NCI-H2107 (cell line): ENCODE data around the gene SLC24A3.

ENCODE experiments used
- DNase-seq: peaks from one replicate; lab custom pipeline; 2025; lab: John Stamatoyannopoulos, UW

SLC24A3 gene

DNA sequence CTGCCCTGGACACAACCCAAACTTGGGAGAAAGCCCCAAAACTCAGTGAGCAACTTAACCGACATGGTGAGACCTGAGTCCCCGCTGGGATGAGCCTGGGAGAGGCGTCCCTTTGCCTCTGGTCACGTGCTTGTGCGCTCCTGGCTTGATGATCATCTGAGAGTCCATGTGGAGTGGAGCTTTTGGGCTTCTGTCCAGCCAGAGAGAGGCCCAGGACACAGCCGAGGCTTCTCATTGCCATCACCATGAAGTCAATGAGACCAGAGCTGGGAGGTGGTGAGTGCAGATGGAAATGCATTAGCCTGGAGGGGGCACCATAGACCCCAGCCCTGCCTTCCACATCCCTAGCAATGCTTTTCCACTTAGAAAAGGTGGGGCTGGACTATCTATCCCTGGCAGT lies 250.0 kb downstream of the SLC24A3 start:
- DNase-seq: no peak

DNA sequence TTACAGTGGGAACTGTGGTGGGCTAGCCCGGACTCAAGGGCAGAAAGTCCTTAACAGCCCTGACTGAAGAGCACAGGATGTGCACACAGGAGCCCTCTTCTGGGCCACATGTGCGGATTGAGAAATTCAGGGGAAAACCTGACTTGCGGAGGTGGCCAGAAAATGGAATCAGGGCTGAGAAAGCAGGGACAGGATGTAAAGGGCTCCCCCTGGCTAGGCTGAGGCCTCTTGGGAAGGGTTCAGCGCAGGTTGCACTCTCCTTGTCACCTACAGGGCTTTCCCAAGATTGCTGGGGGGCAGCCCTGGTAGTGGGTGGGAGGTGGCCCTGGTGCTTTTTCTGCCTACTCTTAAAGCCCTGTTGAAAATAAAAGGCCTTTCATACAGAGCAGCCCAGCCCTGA lies 251.2 kb downstream of the SLC24A3 start:
- DNase-seq: no peak

- no peak for DNase-seq
Measured at GRCh38 chr20:19465536-19465935, 253.1 kb downstream of the SLC24A3 start.

DNA sequence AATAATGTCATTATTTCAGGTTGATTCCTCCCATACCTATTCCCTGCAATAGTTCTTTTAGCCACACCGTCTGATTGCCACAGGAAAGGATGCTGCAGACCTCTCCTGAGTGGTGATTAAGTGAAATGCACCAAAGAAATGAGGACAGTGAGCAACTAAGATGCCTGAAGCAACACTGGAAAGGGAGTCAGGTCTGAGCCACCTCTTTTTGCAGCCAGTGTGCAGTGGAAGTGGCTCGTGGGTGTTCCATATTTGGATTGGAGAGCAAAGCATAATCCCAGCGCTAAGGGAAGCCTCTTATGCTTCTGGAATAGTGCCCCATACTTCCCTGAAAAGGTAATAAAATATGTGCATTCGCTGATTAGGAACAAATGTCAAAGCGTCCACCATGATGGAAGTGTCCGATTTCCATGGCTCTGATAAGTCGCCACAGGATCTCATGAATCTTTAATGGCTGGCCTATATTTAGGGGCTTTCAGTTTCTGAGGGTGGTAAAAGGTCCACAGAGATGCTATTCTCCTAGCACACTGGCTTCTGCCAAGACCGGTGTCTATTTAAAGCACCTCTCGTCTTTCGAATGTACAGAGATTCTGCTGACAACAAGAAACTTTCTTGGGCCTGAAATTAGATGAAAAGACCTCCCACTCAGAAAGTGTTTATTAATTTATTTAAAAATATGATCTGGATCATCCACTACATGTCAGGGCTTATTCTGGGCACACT lies 253.9 kb downstream of the SLC24A3 start:
- DNase-seq: no peak

- no peak for DNase-seq
Measured at GRCh38 chr20:19473216-19473921, 260.9 kb downstream of the SLC24A3 start.

DNA sequence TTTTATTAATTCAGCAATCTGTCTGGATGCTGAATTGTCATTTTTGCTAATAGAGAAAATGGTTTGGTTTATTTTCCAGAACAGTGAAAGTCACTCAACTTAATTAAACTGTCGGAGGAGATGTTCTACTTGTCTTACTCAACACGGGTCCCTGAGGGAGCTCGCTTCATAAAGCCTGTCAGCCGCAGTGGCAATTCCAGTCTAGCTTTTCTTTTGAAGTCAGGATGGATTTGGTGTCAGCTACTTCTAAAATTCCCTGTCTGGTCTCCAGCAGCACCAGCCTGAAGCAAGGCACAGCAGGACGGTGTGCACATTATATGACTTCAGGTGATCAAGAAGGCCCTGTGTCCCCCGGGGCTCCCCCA lies 261.5 kb downstream of the SLC24A3 start:
- DNase-seq: no peak

DNA sequence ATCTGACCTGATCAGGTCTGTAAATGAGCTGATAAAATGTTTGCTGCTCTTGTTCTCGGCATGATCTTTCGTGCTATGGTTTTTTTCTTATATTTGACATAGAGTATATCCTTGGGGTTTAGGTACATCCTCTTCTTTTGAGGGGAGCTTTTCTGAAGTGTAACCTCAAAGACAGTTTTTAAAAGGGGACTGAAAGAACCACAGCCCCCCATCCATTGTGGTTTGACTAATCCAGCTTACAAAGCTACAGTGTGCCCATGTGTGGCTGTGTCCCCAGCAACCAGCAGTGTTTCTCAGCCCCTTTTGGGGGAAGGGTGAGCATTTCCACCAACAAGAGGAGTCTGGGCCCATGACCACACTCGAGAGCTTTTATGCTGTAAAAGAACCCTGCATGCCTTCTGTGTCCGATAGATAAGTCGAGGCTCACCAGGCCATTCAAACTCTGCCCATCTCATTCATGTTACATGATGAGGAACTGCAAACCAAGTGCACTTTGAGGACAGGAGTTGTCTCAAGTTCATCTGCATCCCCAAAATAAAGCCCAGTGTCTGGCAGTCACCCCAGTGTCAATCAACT lies 266.0 kb downstream of the SLC24A3 start:
- DNase-seq: no peak

DNA sequence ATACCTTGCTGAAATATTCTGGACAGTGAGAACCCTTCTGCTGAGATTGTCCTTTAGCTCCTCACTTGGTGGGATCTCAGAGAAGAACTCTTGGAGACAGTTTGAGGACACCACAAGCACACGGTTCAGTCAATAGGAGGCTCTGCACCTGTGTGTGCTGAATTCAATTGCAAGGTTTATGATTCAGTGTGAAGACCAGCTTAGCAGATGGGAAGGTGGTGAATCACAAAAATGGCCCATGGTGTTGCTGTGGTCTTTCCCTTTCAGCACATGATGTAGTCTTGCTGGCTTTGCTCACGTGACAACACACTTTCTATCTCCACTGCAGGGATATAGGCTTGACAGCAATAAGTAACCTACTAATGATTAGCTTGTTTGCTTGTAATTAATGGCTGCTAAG lies 270.3 kb downstream of the SLC24A3 start:
- no peak for DNase-seq

GRCh38 chr20:19483309-19483708 lies 270.9 kb downstream of the SLC24A3 start:
- DNase-seq: no peak

DNA sequence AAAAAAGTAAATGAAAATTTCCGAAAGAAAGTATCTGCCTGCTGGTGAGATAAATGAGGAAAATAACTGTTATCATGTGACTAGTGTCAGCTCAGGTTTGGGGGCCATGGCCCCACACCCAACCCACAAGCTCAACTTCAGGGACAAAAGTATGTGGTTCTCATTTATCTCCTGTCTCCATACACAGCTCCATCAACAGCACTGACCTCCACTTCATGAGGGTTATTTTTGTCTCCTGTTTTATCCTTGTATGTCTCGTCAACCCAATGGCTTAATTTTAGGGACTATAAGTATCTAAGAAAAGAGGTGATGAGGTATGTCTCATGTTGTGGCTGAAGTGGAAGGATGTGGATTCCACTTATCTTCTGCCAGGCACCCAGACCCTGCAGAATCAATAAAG lies 274.0 kb downstream of the SLC24A3 start:
- DNase-seq: no peak

DNA sequence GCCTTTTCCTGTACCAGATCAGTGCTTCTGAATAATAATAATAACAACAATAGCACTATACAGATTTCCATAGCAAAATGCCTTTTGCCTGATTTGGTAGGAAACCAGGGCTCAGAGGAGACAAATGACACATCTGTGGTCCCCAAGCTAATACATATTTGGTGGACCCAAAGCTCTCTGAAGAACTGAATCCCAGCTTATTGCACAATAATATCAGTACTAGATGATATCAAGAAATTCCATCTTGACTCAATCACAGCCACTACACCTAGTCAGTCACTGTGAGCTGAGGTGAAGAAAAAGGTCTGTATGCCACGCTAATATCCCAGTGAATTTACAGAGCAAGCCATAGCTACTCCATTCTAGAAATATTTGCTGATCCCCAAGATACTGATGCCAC lies 275.0 kb downstream of the SLC24A3 start:
- DNase-seq: no peak

DNA sequence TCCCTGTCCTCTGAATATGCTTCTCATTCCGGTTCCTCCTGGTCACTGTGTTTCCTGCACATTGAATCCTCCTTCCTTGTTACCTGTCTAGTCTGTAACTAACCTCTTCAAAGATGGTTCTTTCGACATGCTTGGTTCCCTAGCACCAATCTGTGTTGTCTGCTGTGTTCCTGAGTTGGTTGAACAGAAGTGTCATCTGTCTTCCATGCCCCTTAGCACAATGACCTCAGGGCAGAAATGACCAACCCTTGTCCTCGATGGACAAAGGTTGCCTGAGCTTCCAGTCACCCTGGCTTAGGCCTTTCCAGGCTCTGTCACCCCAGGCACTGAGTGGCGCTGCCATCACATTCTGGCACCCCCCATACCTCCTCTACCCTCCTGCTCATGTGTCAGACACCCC lies 278.8 kb downstream of the SLC24A3 start:
- no peak for DNase-seq

DNA sequence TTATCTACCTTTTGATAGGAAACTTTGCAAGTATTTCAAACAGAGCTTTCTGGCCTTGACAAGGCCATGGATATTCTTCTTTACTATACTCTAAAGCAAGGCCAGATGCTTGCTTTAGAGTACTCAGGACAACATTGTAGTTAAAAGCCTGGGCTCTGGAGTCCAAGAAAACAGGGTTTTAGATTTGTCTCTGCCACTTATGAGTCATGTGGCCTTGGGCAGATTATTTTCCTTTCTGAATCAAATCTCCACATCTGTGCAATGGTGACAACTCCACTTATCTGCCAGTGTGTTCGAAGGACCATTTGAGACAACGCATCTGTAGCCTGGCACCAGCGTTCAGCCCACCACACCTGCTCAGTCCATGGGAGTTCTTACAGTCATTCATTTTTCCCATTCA lies 279.7 kb downstream of the SLC24A3 start:
- no peak for DNase-seq

- DNase-seq: no peak
Measured at GRCh38 chr20:19492687-19493336, 280.4 kb downstream of the SLC24A3 start.

- no peak for DNase-seq
Measured at GRCh38 chr20:19493794-19494495, 281.5 kb downstream of the SLC24A3 start.

DNA sequence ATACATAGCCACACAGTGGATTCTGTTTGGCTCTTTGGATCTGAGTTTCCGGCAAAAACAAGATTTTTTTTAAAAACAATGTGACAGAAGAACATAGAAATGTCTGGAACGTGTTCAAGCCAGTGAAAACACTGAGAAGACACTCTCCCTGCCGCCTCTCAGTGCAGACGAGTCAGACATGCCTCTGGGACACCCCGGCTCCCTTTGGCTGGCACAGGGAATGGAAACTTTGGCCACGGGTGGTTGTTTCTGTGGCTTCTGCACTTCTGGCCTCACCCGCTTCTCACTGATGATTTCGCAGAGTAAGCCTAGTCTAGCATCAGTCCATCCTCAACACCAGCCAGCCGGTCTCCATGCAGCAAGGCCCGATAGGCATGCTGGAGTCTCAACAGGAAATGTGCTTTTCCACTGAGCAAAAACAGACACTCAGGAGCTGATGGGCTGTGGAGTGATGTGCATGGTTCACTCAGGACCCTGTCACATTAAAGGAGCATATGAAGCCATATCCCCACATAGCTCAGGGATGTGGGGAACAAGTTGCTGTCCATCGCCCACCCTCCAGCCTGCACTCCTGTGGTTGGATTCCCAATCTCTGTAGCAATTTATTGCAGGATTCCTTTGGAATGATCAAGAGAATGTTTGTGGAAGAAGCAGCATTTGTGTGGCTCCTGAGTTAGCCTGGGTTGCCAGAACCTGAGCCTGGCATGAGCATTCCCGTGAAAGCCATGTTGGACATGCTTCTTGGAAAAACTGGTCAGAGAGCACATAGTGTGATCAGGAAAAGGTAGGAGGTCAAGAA lies 283.7 kb downstream of the SLC24A3 start:
- no peak for DNase-seq

DNA sequence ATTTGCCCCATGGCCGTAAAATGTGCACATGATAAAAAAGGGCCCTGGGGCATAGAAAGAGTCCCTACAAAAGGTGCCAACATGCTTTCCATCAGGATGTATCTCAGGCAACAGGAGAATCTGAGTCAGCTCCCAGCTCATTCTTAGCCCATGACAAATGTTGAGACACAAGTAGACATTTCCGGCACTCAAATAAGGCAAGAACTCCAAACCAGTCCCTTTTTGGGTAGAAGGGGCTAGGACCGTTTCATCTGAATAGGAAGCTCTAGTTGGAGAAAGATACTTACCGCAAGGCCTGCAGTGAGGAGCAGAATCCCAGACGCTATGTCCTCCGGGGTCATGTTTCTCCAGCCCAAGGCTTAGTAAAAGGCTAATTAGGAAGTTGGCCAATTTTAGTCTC lies 284.6 kb downstream of the SLC24A3 start:
- no peak for DNase-seq

- DNase-seq: no peak
Measured at GRCh38 chr20:19498756-19499155, 286.3 kb downstream of the SLC24A3 start.

DNA sequence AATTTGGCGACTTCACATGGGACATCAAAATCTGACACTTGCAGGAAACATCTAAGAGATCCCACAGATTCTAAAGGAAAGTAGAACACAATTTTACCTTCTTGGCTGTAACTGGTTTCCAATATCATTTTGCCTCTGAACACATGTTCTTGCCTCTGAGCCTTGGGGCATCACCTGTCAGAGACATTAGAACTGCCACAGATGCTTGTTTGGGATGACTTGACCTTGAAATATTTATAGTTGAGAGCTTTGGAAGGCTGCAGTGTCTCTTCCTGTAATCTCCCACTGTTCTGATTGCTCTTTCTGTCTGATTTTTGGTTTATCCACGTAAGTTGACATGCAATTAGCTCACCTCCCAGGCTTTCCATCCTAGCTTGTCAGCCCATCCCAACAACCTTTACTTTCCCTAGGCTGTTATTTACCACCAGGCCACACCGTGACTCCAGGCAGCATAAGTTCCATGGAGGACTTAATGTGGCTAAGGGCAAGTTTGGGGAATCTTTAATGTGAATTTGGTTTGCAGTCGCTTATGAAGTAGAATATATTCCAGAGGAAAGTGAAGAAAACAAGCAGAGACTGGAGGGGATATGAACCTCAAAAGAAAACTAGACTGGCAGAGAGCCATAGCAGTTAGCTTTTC lies 289.2 kb downstream of the SLC24A3 start:
- DNase-seq: no peak

DNA sequence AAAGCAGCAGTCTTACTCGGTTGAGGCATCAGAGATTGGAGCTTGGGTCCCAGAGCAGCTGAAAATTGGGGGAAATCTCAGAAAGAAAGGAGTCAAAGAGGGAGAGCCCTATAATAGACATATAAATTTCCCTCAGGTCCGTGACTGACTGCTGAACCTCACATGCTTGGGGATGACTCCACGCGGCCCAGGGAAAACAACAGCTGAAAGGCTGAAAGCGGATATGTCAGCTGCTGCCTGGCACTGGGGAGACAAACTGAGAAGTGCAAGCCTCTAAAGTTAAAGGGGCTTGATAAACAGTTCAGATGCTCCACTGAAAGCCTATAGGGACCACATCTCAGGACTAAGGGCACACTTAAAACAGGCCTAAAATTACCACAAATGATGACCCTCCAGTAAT lies 289.7 kb downstream of the SLC24A3 start:
- no peak for DNase-seq

DNA sequence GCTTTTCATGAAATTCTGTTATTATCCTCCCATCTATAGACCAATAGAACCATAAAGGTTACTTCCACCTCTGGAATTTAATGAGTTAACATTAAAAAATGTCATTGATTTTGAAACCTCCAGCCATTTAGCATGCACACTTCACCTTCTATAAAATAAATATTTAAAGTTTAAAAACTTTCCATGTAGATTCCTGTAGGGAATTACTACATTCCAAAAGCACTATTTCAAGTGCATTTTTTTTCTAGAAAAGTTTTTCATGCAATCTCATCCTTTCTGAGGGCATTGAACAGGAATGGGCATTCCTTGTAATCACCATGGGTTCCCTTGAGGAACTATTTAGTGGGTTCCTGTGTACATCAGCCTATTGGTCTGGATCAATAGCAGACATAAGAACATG lies 291.8 kb downstream of the SLC24A3 start:
- no peak for DNase-seq
